Stimulated activated CD4-positive, alpha-beta T cell treated with anti-CD3 and anti-CD28 coated beads, Interleukin-4, amount 100 ng/mL, for 48 hours (primary cell): ENCODE results near the gene STX2.
"Not testable (repeated sequence)": the region's sequence is repeated elsewhere in the genome, so short reads cannot be mapped to it uniquely, and the experiment has no call there.

ENCODE experiments used
- DNase-seq, 2 donors: peaks; one replicate each; pipeline ENCODE4 v3.0.0-alpha.2; 2020; ENCODE audit warnings: low read depth in 2 of 2

The STX2 gene

DNA sequence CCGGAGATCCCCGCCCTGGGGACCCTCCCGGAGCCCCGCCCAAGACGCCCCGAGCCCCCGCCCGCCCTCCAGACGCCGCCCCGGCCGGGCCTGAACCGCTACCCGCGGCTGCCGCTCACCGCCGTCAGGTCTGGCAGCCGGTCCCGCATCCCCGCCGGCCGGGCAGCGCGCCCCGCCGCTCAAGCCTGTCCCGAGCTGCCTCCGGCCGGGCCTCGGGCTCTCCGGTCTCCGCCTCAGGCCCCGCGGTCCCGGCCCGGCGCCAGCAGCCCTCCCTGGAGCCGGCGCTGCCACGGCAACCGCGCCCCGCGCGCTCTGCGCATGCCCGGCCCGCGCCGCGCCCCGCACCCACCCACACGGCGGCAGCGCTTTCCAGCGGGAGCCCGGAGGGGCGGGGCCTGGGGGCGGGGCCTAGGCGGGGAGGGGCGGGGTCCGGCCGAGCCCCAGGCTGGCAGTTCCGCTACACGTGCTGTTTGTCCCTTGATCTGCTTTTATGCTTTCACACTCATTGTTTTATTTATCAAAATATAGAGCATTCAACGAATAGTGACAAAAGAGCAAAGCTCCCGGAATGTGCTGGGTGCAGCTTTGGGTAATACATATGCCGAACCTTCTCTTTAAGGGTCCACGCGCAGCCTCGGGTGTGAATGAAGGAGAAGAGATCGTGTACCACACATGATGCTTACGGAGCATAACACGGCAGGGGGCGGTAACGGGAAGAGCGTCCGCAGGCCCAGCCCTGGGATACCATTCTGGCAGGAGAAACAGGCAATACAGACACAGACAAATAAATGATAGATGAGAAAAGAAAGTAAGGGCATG lies at the start of gene STX2:
Gene STX2 (minus strand): TSS at position 300 of the 819 bp plus-strand sequence. CDS start 151 bp downstream, at position 149.
- DNase-seq: peak; percentile 84 to 85

DNA sequence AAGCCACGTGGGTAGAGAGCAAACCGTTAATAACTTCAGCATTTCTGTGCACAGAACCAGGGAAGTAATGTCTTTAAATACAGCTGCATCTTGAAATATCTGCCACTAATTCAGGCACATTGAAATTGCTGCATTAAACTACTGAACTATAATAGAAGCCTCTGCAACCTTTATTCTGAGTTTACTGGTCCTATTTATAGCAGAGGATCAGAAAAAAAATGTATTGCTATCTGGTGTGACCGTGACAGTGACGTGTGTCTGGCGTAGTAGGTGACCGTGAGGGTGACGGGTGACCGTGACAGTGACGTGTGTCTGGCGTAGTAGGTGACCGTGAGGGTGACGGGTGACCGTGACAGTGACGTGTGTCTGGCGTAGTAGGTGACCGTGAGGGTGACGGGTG lies 48.1 kb upstream of the STX2 start:
- DNase-seq: not testable (repeated sequence)

DNA sequence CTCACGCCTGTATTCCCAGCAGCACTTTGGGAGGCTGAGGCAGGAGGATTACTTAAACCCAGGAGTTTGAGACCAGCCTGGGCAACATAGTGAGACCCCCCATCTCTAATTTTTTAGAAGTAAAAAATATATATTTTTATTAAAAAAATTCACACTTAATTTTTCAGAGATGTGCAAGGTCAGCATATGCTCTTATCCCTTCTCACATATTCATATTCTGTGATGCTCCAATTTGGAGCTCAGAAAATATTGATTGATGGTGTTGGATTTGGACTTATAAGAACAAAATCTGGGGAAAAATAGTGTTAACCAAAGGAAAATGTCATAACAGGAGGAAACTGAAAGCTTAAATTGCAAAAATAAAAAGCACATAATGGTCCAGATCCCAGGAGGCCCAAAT lies 42.5 kb upstream of the STX2 start:
- no peak for DNase-seq

DNA sequence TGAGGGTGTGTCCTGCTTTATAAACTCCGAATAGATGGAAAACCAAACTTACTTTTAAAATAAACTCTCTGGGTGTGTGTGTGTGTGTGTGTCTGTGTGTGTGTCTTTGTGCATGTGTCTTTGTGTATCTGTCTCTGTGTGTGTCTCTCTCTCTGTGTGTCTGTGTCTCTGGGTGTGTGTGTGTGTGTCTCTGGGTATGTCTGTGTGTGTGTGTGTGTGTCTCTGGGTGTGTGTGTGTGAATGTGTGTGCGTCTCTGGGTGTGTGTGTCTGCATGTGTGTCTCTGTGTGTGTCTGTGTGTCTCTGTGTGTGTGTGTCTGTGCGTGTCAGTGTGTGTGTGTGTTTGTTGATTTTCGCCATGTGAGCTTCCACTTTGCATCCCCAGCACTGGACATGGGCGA lies 42.0 kb upstream of the STX2 start:
- no peak for DNase-seq

GRCh38 chr12:130880411-130880885 lies 41.4 kb upstream of the STX2 start:
- no peak for DNase-seq

DNA sequence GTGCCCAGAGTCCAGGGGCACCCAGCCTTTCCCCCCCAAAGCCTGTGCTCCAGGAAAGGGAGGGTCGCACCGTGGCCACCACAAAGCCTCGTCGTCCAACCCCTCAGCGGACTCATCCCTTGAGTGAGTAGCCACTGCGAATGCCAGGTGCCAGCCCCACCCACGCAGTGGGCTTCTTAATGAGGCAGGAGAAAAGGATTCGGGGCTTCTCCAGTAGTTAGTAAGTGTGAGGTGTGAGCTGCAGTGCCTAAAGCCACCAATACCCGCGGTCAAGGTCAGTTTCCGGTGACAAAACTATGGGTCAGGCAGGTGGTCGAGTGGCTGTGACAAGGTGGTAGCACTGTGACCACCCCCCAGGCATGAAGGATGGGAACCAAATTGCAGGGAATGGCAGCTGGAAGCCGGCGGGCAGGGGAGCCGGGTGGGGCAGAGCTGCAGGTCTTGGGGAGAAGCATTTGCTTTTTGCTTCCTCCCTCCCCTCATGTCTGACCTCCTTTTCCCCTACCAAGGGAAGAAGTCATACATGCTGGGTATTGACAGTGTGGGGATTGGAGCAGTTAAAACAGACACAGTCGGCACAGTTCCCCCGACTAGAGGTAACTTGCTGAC lies 40.8 kb upstream of the STX2 start:
- no peak for DNase-seq

DNA sequence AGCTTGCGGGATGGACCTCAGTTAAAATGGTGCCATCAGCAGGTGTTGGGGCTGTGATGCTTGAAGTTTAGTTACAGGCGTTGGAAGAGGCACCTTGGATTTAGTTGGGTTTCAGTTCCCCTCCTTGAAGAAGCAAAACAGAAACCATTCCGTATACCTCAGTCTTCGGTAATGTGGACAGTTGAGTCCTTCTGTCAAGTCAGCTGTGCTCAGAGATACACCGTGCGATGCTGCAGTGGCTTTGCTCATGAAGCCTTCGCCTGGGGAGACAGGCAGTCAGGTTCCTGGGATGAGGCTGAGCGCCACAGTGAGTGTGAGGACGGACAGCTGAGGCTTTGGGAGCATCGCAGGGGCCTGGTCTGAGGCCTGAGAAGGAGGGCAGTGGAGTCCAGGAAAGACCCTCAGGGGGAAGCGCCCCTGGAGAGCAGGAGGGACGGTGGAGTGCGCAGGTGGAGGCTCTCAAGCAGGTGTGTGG lies 40.2 kb upstream of the STX2 start:
- no peak for DNase-seq

GRCh38 chr12:130878193-130879185 lies 39.4 kb upstream of the STX2 start:
- no peak for DNase-seq

DNA sequence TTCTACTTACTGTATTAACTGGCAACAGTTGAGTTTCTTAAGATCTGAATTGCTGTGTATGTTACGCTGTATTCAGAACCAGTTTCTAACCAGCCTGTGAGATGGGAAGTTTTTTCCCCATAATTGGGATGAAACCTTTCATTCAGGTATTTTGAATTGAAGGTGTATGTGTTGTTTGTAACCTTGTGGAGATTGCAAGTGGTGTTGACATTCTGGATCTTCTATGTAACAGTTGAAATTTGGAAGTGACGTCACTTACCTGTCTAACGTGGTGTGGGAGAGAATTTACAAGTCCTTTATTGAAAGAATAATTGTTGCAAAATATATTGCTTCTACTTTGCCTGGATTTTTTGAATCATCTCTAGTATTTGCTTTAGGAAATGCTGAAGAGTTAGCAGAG lies 38.3 kb upstream of the STX2 start:
- DNase-seq: no peak

DNA sequence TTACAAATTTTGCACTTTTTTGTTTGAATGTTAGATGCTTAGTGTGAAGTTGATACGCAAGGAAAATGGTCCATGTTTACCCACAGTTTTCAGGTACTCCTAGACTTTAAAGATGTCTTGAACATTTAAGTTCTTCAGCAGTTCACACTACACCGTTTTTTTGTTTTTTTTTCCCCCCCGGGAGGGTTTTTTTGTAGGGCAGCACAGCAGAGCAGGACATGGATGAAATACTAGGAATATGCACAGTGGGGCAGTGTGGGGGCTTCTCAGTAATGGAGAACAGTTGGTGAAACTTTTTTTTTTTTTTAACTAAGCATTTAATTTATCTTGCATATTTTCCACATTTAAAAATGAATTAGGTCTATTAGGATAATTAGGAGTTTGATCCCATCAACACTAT lies 37.7 kb upstream of the STX2 start:
- no peak for DNase-seq

- no peak for DNase-seq
Observed at GRCh38 chr12:130876297-130876696, 37.2 kb upstream of the STX2 start.

GRCh38 chr12:130875708-130876107 lies 36.7 kb upstream of the STX2 start:
- not testable (repeated sequence) for DNase-seq

GRCh38 chr12:130875193-130875592 lies 36.1 kb upstream of the STX2 start:
- no peak for DNase-seq

DNA sequence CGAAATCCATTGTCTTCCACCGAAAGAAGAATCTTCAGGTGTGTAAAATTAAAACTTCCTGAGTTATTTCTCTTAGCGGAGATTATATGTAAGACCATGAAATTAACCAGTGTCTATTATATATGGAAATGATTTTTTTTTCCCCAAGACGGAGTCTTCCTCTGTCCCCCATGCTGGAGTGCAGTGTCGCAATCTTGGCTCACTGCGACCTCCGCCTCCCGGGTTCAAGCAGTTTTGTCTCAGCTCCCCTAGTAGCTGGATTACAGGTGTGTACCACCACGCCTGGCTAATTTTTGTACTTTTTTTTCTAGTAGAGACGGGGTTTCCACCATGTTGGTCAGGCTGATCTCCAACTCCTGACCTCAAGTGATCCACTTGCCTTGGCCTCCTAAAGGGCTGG lies 35.6 kb upstream of the STX2 start:
- DNase-seq: no peak

DNA sequence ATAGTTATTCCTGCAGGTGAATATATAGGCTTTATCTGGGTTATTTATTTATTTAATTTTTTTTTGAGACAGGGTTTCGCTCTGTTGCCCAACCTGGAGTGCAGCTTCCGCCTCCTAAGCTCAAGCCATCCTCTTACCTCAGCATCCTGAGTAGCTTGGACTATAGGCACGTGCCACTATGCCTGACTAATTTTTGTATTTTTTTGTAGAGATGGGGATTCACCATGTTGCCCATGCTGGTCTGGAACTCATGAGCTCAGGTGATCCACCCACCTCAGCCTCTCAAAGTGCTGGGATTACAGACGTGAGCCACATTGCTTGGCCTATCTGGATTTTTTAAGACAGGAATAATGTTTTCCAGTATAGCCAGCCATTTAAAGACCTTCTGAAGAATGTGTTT lies 34.8 kb upstream of the STX2 start:
- DNase-seq: no peak

GRCh38 chr12:130873106-130873795 lies 34.2 kb upstream of the STX2 start:
- no peak for DNase-seq

DNA sequence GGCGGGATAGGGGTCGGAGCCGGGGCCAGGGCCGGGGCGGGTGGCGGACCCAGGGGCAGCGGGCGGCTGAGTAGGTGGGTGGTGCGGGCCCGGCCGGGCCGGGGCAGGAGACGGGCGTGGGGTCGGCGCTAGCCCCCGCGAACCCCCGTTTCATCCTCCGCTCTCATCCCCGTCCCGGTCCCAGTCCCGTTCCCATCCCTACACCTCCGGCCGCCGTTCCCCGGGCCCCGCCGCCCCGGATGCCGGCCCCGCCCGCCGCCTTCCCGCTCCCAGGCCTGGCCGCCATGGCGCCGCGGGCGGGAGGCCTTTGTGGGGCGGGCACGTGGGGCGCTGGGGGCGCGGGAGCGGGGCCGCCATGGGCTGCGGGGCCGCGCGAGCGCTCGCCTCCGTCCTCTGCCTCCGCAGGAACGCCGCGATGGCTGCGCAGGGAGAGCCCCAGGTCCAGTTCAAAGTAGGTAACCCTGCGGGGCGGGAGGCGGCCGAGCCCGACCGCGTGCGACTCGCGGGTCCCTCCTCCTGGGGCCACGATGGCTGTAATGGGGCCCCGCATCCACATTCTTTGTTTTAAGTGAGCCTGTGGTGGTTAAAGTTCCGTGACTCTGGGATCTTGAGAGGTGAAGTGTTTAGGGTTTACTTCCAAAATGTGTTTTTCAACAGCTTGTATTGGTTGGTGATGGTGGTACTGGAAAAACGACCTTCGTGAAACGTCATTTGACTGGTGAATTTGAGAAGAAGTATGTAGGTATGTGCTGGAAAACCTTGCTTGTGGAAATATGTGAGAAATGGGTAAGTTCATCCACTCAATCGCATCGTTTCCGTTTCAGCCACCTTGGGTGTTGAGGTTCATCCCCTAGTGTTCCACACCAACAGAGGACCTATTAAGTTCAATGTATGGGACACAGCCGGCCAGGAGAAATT lies 33.4 kb upstream of the STX2 start:
- peak in 1 of 2 donors; percentile 25 for DNase-seq

- peak; percentile 89 to 93 for DNase-seq
Observed at GRCh38 chr12:130871286-130872178, 32.5 kb upstream of the STX2 start, which contains the start of gene RAN. Gene RAN (plus strand): TSS chr12:130872066. CDS start chr12:130872594, 528 bp downstream.
